ENCODE data around the gene DEFB114.

- TF ChIP-seq, protein P1, sequence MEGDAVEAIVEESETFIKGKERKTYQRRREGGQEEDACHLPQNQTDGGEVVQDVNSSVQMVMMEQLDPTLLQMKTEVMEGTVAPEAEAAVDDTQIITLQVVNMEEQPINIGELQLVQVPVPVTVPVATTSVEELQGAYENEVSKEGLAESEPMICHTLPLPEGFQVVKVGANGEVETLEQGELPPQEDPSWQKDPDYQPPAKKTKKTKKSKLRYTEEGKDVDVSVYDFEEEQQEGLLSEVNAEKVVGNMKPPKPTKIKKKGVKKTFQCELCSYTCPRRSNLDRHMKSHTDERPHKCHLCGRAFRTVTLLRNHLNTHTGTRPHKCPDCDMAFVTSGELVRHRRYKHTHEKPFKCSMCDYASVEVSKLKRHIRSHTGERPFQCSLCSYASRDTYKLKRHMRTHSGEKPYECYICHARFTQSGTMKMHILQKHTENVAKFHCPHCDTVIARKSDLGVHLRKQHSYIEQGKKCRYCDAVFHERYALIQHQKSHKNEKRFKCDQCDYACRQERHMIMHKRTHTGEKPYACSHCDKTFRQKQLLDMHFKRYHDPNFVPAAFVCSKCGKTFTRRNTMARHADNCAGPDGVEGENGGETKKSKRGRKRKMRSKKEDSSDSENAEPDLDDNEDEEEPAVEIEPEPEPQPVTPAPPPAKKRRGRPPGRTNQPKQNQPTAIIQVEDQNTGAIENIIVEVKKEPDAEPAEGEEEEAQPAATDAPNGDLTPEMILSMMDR (IDR thresholded peaks at IDR 0.05; ENCODE audit: low read length) = no peak
- no peak for TF ChIP-seq EZH2phosphoT487 (IDR thresholded peaks at IDR 0.05; ENCODE audit: low read length)
Measured at GRCh38 chr6:49951926-49952325, 12.0 kb downstream of the DEFB114 start.
